Endothelial cell of umbilical vein (primary cell): ENCODE measurements around the gene UBE2L3. TPM values are rescaled to one million over a fixed set of nuclear protein-coding genes. Genes with fewer than 3 reads are reported as not detected.
A peak's percentile ranks its signal among the peaks of the same experiment; 100 is the strongest.

Source experiments
- BruUV-seq: library from RNA; stranded (reverse); fragments of 400-500 nt; replicated peaks from 2 replicates; lab custom pipeline; 2021; lab: Mats Ljungman, UMichigan
- CTCF ChIA-PET: fragments of 300-600, 350-600 bp; sonication (Branson Sonifier 250); formaldehyde crosslinking; loops from one replicate; lab custom pipeline; 2021; ENCODE audit warnings: antibody characterized with exemption, inconsistent platforms; lab: Charles Lee
- POLR2A ChIA-PET: fragments of 300-600, 350-600 bp; sonication (Branson Sonifier 250); formaldehyde crosslinking; loops from one replicate; lab custom pipeline; 2021; ENCODE audit warnings: antibody characterized with exemption, inconsistent platforms; lab: Charles Lee
- DNase-seq: peaks from one replicate; pipeline ENCODE4 v3.0.0-alpha.2; 2011; ENCODE audit warnings: low read depth, low spot score
- FAIRE-seq: peaks from 2 replicates; lab custom pipeline; 2011; peaks lifted over from hg19 to GRCh38; lab: Jason Lieb, UNC
- H2AFZ ChIP-seq: 2 replicates; pipeline ENCODE4 v1.6.0; 2012; ENCODE audit warnings: low read depth, low read length, control low read depth, inconsistent platforms
- H3K27ac ChIP-seq: 2 replicates; pipeline ENCODE4 v1.5.1; 2011; ENCODE audit warnings: low read depth, mild to moderate bottlenecking, control low read depth, low read length, moderate library complexity; ENCODE audit not compliant: insufficient read depth
- H3K27me3 ChIP-seq, 2 experiments: 2 replicates each; pipeline versions ENCODE4 v1.6.0 to v1.6.1; 2011; ENCODE audit warnings: low read length in 2 of 2, mixed read lengths in 1 of 2; ENCODE audit not compliant: control insufficient read depth in 2 of 2, insufficient read depth in 2 of 2
- H3K36me3 ChIP-seq, 2 experiments: 2 replicates in 1 of 2; 3 replicates in 1 of 2; pipeline ENCODE4 v1.5.1; 2011; ENCODE audit warnings: low read length in 2 of 2, mild to moderate bottlenecking in 1 of 2, moderate library complexity in 1 of 2; ENCODE audit not compliant: control insufficient read depth in 2 of 2, insufficient read depth in 2 of 2; ENCODE audit errors: extremely low read depth in 1 of 2
- H3K4me1 ChIP-seq: 3 replicates; pipeline ENCODE4 v1.5.1; 2011; ENCODE audit warnings: mild to moderate bottlenecking, low read length; ENCODE audit not compliant: control insufficient read depth, insufficient read depth; ENCODE audit errors: extremely low read depth
- H3K4me2 ChIP-seq: 2 replicates; pipeline ENCODE4 v1.6.1; 2011; ENCODE audit warnings: low read length, control low read depth, mixed read lengths; ENCODE audit not compliant: insufficient read depth
- H3K4me3 ChIP-seq, 3 experiments: fragments of 200-600 bp in 1 of 3; sonication (generic), shearing (Covaris generic) in 1 of 3; replicated peaks in 1 of 3; 2 replicates each; pipeline ENCODE4 v1.5.1; 2011 to 2016; ENCODE audit warnings: control low read depth in 3 of 3, low read length in 3 of 3, mild to moderate bottlenecking in 2 of 3, inconsistent platforms in 1 of 3, low read depth in 1 of 3, moderate library complexity in 1 of 3; ENCODE audit not compliant: insufficient read depth in 1 of 3
- H3K79me2 ChIP-seq: 2 replicates; pipeline ENCODE4 v1.6.0; 2012; ENCODE audit warnings: low read length, inconsistent platforms; ENCODE audit not compliant: control insufficient read depth, insufficient read depth
- H3K9ac ChIP-seq: replicated peaks from 2 replicates; pipeline ENCODE3; 2011; ENCODE audit warnings: low read length, control low read depth; ENCODE audit not compliant: insufficient read depth; ENCODE audit errors: extremely low read depth
- H3K9me1 ChIP-seq: replicated peaks from 3 replicates; pipeline ENCODE4 v1.6.0; 2011; ENCODE audit warnings: mild to moderate bottlenecking, low read length; ENCODE audit not compliant: control insufficient read depth, insufficient read depth; ENCODE audit errors: extremely low read depth
- H3K9me3 ChIP-seq: replicated peaks from 2 replicates; pipeline ENCODE4 v1.5.1; 2012; ENCODE audit warnings: low read length, inconsistent platforms; ENCODE audit not compliant: control insufficient read depth, insufficient read depth
- H4K20me1 ChIP-seq: replicated peaks from 2 replicates; pipeline ENCODE3; 2011; ENCODE audit warnings: mild to moderate bottlenecking, low read length; ENCODE audit not compliant: control insufficient read depth, insufficient read depth; ENCODE audit errors: extremely low read depth
- EZH2 ChIP-seq: IDR thresholded peaks from 2 replicates; pipeline ENCODE4 v1.6.1; 2012; ENCODE audit warnings: borderline replicate concordance, low read depth, mild to moderate bottlenecking, moderate library complexity, low read length, inconsistent platforms; ENCODE audit not compliant: severe bottlenecking
- FOS ChIP-seq: IDR thresholded peaks from 2 replicates; pipeline ENCODE4 v1.6.1; 2011; ENCODE audit warnings: mild to moderate bottlenecking, low read length, moderate library complexity, borderline replicate concordance; ENCODE audit not compliant: insufficient read depth
- JUN ChIP-seq: IDR thresholded peaks from 2 replicates; pipeline ENCODE4 v1.6.1; 2011; ENCODE audit warnings: borderline replicate concordance, low read depth; ENCODE audit not compliant: insufficient read length, insufficient read depth
- MYC ChIP-seq: IDR thresholded peaks from one replicate; pipeline ENCODE4 v1.6.1; 2011; ENCODE audit warnings: mild to moderate bottlenecking, low read depth, low read length
- POLR2A ChIP-seq: IDR thresholded peaks from 2 replicates; pipeline ENCODE4 v1.6.1; 2012; ENCODE audit warnings: low read depth, mild to moderate bottlenecking, control low read depth, low read length
- POLR2AphosphoS5 ChIP-seq: IDR thresholded peaks from 2 replicates; pipeline ENCODE4 v1.6.1; 2012; ENCODE audit warnings: low read depth, mild to moderate bottlenecking, control low read depth, low read length, moderate library complexity; ENCODE audit not compliant: insufficient read depth
- dilution Hi-C: fragments of 300-500 bp; cut with MboI; formaldehyde crosslinking; loops from one replicate; pipeline ENCODE4 v1.15.0; 2019; ENCODE audit warnings: low sequenced_read_pairs; ENCODE audit not compliant: extremely low pct_ligation_motif_present
- intact Hi-C: fragments of 100-400 bp; cut with micrococcal nuclease; formaldehyde crosslinking; loops from one replicate; pipeline ENCODE4 v1.10.0; 2022
- polyA plus RNA-seq, 4 experiments: library from polyadenylated mRNA; depleted of rRNA in 3 of 4; stranded (reverse) in 3 of 4; unstranded in 1 of 4; fragments of >200 nt; gene quantifications; 2 replicates each; pipeline versions ENCODE4 v1.2.1 to v1.2.3, GENCODE V29; 2011 to 2012; ENCODE audit warnings: missing spikeins in 1 of 4
- total RNA-seq: library from RNA; stranded (reverse); gene quantifications from 2 replicates; pipeline ENCODE4 v1.2.3, GENCODE V29; 2021
- TF ChIP-seq, protein P1 (sequence below): IDR thresholded peaks from 2 replicates; pipeline ENCODE4 v1.6.1; 2011; ENCODE audit not compliant: insufficient read depth, insufficient read length
- TF ChIP-seq, protein P2 (sequence below), 2 donors: IDR thresholded peaks; 1 replicate in 1 of 2; 2 replicates in 1 of 2; pipeline ENCODE4 v1.5.1; 2011; ENCODE audit warnings: low read length in 2 of 2, mild to moderate bottlenecking in 2 of 2, moderate library complexity in 2 of 2, control low read depth in 1 of 2, inconsistent platforms in 1 of 2, low read depth in 1 of 2; ENCODE audit not compliant: insufficient read depth in 1 of 2; ENCODE audit errors: extremely low read depth in 1 of 2

Gene UBE2L3
- total and polyA plus RNA-seq, 2 donors (not counting 3 experiments of a cell fraction or from before 2014, with no cell fraction given): 66.0 to 83.5 TPM

DNA sequence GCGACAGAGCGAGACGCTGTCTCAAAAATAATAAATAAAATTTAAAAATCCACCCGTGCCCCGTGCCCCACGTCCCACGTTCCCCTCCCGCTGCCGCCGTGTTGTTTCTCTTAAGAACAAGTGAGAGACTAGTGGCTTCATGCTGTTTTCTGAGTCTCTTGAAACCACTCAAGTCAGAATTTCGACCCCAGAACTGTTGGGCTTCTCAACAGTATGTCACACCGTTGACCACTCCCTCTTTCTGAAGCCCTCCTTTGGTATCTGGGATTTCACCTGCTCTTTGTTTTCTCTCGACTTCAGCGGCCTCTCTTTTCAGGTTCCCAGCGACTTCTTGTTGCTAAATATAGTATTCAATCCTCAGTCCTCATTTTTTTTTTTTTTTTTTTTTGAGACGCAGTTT, 99.3 kb downstream of the UBE2L3 start:
- no peaks in the 10 kb centered on the region for H3K9me3 ChIP-seq
- peaks cover 7% of the 10 kb centered on the region for H3K4me1 ChIP-seq
- ChIA-PET CTCF (no interaction called here), POLR2A (interaction anchor here (0.6 kb wide), 1 partner anchor 12 kb away, joined by 4 read pairs; no protein-coding TSS in a partner anchor)
- H3K9ac ChIP-seq: peak overlapping the region; percentile 86
- TF ChIP-seq EZH2 (no peak), POLR2AphosphoS5 (no peak), POLR2A (no peak), FOS (no peak), MYC (no peak), JUN (no peak)
- TF ChIP-seq, protein P1, sequence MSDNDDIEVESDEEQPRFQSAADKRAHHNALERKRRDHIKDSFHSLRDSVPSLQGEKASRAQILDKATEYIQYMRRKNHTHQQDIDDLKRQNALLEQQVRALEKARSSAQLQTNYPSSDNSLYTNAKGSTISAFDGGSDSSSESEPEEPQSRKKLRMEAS: no peak
- TF ChIP-seq, protein P2, sequence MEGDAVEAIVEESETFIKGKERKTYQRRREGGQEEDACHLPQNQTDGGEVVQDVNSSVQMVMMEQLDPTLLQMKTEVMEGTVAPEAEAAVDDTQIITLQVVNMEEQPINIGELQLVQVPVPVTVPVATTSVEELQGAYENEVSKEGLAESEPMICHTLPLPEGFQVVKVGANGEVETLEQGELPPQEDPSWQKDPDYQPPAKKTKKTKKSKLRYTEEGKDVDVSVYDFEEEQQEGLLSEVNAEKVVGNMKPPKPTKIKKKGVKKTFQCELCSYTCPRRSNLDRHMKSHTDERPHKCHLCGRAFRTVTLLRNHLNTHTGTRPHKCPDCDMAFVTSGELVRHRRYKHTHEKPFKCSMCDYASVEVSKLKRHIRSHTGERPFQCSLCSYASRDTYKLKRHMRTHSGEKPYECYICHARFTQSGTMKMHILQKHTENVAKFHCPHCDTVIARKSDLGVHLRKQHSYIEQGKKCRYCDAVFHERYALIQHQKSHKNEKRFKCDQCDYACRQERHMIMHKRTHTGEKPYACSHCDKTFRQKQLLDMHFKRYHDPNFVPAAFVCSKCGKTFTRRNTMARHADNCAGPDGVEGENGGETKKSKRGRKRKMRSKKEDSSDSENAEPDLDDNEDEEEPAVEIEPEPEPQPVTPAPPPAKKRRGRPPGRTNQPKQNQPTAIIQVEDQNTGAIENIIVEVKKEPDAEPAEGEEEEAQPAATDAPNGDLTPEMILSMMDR (IDR thresholded peaks at IDR 0.05; ENCODE audit: extremely low read depth in 1 of 2, insufficient read depth in 1 of 2, low read depth in 1 of 2, low read length in 2 of 2): no peak
- no peak overlapping the region for H2AFZ ChIP-seq
- no peak overlapping the region for H3K27ac ChIP-seq
- no peak for FAIRE-seq
- H3K4me2 ChIP-seq: peak overlapping the region; percentile 90
- no peaks in the 10 kb centered on the region for H3K9me1 ChIP-seq
- no peaks in the 10 kb centered on the region for H3K27me3 ChIP-seq
- H4K20me1 ChIP-seq: no peaks in the 10 kb centered on the region
- DNase-seq: no peak
- H3K36me3 ChIP-seq: peaks cover 0 to 5% of the 10 kb centered on the region in 2 experiments
- dilution Hi-C loops: no loop called here
- no TSS peak for BruUV-seq
- peaks cover 8% of the 10 kb centered on the region for H3K79me2 ChIP-seq
- H3K4me3 ChIP-seq: peak overlapping the region in 2 of 3 experiments; percentile 87 to 94
- intact Hi-C loops: no loop called here
